ENCODE data around the gene COG1.
"Not testable (repeated sequence)": the region's sequence is repeated elsewhere in the genome, so short reads cannot be mapped to it uniquely, and the experiment has no call there.

Gene COG1
- total RNA-seq: 8.5 to 21.8 (median 14.6) reads per million in 17 experiments

DNA sequence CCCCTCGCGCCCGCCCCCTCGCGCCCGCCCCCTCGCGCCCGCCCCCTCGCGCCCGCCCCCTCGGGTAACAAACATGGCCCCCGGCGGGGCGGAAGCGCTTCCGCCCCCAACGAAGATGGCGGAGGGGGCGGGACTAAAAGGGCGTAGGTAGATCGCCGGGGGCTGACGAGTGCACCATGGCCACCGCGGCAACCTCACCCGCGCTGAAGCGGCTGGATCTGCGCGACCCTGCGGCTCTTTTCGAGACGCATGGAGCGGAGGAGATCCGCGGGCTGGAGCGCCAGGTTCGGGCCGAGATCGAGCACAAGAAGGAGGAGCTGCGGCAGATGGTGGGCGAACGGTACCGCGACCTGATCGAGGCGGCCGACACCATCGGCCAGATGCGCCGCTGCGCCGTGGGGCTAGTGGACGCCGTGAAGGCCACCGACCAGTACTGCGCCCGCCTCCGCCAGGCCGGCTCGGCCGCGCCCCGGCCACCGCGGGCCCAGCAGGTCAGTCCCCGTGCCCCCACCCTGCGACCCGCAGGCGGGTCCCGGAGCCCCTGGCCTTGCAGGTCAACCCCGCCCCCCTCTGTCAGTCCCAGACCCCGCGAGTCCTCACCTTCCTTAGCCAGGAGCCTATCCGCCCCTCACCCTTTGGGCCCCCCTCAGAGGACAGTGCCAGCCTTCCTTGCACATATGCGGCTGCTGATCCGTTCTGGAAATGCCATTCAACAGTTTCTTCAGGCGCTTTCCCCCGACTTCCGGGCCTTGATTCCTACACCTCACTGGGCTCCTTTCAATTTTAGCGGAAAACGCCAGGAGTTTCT lies at the start of gene COG1:
TSS of gene COG1 (plus strand) at position 162 of the 808 bp plus-strand sequence. CDS start at position 177, 15 bp downstream.
- peak; percentile 89 to 97 (median 92) for DNase-seq

DNA sequence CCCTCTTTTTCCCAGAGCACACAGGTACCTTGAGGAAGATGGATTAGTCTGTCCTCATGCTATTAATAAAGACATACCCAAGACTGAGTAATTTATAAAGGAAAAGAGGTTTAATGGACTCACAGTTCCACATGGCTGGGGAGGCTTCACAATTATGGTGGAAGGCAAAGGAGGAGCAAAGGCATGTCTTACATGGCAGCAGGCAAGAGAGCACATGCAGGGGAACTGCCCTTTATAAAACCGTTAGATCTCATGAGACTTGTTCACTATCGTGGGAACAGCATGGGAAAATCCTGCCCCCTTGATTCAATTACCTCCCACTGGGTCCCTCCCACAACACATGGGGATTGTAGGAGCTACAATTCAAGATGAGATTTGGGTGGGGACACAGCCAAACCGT lies 48.6 kb upstream of the COG1 start:
- not testable (repeated sequence) for DNase-seq

DNA sequence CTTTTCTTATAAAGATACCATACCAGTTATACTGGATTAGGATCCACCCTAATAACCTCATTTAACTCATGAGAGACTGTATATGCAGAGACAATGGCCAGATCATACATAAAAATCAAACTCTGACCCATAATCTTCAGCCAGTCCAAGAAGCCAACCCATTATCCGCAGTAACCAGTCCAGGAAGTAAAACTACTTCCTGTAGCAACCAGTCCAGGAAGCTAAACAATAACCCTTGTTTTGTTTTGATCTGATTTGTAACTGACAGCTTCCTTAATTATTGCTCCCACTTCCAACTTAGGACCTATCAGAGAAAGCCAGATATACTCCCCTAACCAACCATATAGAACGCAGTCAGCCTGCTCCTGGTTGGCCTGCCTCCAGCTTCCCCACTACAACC lies 47.2 kb upstream of the COG1 start:
- peak in 1 of 4 experiments; percentile 35 for DNase-seq

DNA sequence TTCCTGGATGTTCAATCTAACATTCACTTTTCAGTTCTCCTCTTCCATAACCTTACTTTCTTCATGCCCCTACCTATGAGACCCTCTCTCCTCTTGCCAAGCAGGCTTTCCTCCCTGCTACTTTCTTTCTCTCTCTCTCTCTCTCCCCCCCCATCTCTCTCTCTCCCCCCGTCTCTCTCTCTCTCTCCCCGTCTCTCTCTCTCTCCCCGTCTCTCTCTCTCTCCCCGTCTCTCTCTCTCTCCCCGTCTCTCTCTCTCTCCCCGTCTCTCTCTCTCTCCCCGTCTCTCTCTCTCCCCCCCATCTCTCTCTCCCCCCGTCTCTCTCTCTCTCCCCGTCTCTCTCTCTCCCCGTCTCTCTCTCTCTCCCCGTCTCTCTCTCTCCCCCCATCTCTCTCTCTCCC lies 45.1 kb upstream of the COG1 start:
- DNase-seq: not testable (repeated sequence)

- DNase-seq: no peak
These were observed 44.1 kb upstream of the COG1 start for GRCh38 chr17:73148540-73149334.

- not testable (repeated sequence) for DNase-seq
These were observed 42.1 kb upstream of the COG1 start for GRCh38 chr17:73150622-73151300.

GRCh38 chr17:73151916-73152632 lies 40.8 kb upstream of the COG1 start:
- peak; percentile 51 to 74 (median 64) for DNase-seq

GRCh38 chr17:73155410-73156165 lies 37.3 kb upstream of the COG1 start:
- DNase-seq: no peak

- DNase-seq: peak; percentile 77 to 91 (median 85)
These were observed 36.6 kb upstream of the COG1 start for GRCh38 chr17:73156166-73156840.

DNA sequence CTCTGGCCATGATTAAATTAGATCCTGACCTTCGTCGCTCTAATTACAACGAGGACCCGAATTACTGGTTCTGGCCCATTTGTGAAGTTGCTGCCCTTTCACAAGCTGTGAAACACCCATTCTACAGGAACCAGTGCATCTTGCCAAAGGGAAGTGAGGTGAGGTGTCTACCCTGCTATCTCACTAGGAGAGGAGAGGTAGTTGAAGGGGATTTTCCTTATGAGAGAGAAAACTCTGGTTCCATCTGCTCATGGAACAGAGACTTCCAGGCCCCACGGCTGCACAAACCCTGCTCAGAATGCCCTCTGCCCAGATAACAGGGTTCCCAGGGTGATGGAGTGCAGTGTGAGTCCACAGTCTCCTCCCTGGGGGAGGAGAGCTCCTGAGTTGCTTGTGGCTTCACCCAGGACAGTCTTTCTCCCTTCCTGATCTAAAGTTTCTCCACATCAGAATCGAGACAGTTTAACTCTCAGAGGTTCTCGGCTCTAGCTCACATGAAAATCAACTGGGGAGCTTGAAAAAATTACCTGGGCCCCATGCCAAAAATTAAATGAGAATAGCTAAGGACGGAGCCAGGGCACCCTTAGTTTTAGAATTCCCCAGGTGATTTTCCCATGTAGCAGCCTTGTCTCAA lies 35.9 kb upstream of the COG1 start:
- DNase-seq: no peak

- peak in 1 of 4 experiments; percentile 22 for DNase-seq
These were observed 35.3 kb upstream of the COG1 start for GRCh38 chr17:73157521-73157890.

DNA sequence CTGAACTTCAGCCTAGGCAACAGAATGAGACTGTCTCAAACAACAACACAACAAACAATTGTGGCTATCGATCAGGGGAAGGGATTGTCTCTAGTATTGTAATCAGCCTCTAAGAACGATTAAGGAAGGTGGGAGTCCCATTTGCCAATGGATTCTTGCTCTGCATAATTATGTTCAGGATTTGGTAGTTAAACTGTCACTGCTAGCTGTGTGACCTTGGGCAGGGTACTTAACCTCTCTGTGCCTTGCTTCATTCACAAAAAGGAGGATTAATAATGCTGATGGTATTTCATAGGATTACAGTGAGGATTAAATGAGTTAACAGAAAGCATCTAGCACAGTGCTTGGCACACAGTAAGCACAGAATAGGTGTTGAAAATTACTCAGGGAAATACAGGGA lies 34.7 kb upstream of the COG1 start:
- DNase-seq: no peak

DNA sequence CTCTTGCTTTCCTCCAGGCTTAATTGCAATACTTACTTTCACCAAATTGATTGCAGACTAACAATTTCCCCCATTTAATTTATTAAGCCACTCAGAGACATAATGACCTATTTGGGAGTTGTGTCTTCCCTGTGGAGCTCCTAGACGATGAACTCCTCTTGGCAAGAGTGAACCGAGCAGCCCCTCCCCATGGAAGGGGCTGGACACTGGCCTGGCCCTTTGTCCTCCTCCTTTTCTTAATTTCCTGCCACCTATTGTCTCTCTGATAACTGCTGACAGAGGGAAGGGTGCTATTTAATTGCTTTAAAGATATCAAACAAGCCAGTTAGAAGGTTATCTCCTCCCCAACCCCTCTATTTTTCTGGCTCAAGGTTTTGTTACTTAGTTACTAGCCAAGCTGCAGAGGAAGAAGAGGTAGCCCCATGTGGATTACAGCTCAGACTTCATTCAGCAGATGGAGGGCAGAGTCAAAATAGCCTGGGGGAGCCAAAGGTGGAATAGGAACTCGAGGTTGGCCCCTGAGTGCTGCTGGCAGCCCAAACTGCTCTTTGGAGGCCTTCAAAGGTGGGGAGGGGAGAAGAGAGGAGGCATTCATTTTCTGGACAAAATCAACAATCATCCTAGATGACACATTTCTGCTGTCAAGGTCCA lies 31.8 kb upstream of the COG1 start:
- DNase-seq: no peak

GRCh38 chr17:73163043-73163442 lies 29.8 kb upstream of the COG1 start:
- DNase-seq: no peak

DNA sequence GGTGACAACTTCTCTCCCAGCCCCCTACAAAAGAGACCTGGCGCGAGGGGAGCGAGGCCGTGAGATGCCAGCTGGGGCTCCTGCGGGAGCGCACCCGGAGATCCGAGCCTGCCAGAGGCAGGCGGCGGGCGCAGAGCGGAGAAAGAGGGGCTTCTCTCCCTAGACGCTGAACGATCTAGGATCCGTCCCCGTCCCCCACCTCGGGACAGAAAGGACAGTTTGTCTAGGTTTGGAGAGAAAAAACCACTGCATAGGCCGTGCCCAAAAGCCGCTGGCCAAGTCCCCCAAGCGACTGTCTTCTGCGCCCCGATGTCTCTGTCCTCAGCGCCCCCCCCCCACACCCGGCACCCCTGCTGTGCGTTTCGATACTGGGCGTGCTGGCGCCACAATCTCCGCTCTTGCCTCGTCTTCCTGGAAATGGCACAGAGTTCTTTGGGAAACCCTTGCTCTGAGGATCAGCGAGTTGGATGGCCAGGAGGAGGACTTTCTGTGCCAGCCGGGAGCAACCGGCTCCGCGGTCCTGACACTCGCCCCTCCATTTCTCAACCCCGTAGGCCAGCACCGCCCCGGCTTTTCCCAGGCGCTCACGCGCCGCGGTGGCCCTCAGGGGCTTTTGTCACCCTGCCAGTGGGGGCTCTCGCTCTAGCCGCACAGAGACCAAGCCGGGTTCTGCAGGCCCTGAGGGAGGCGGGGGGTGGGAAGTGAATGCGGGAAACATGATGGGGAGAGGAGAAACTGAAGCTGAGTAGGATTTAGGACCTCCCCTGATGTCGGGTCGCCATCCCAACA lies 27.0 kb upstream of the COG1 start:
- DNase-seq: peak in 1 of 4 experiments; percentile 41

GRCh38 chr17:73166731-73167581 lies 25.9 kb upstream of the COG1 start:
- peak in 1 of 4 experiments; percentile 29 for DNase-seq

DNA sequence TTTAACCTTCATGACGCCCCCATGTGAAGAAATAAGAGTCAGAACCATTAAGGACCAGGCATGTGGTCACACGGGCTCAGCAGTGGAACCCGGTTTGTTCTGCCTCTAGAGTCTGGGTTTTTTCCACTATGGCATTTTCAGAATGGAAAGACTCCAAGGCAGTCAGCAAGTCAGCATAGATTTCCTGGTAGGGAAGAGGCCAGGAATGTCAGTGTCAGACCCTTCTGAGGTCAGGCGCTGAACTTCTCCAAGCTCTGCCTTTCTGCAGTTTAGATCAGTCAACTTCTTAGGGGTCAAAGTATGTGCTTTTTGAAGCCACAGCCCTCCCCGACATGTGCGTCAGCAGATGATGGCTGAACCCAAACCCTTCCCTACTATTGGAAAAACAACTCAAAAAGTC lies 24.2 kb upstream of the COG1 start:
- no peak for DNase-seq

- no peak for DNase-seq
These were observed 22.5 kb upstream of the COG1 start for GRCh38 chr17:73170324-73170723.

Measured in suppressor macrophage (primary cell).